Hepatocyte (in vitro differentiated cells): Measurements from ENCODE around the gene TMEM131L. TPM values are rescaled to one million over a fixed set of nuclear protein-coding genes. Genes with fewer than 3 reads are reported as not detected.

Experiments used
- DNase-seq: peaks from one replicate; pipeline ENCODE4 v3.0.0-alpha.2; 2016; ENCODE audit warnings: low spot score
- H2AFZ ChIP-seq: fragments of 200-600 bp; sonication (generic); 2 replicates; pipeline ENCODE4 v1.6.0; 2016; ENCODE audit warnings: antibody characterized with exemption, mild to moderate bottlenecking
- H3K27ac ChIP-seq: fragments of 200-600 bp; sonication (generic); 2 replicates; pipeline ENCODE4 v1.5.1; 2016; ENCODE audit warnings: mild to moderate bottlenecking
- H3K27me3 ChIP-seq: fragments of 200-600 bp; sonication (generic); 2 replicates; pipeline ENCODE4 v1.6.1; 2016
- H3K36me3 ChIP-seq: fragments of 200-600 bp; sonication (generic); replicated peaks from 2 replicates; pipeline ENCODE4 v1.5.1; 2016; ENCODE audit warnings: low read depth; ENCODE audit not compliant: insufficient read depth
- H3K4me1 ChIP-seq: fragments of 200-600 bp; sonication (generic); 2 replicates; pipeline ENCODE4 v1.5.1; 2016; ENCODE audit warnings: mild to moderate bottlenecking, moderate library complexity; ENCODE audit not compliant: insufficient read depth
- H3K4me2 ChIP-seq: fragments of 200-600 bp; sonication (generic); 2 replicates; pipeline ENCODE4 v1.6.0; 2016
- H3K4me3 ChIP-seq: fragments of 200-600 bp; sonication (generic); 2 replicates; pipeline ENCODE4 v1.5.1; 2016; ENCODE audit warnings: mild to moderate bottlenecking
- H3K79me2 ChIP-seq: fragments of 200-600 bp; sonication (generic); 2 replicates; pipeline ENCODE4 v1.6.0; 2017; ENCODE audit warnings: mild to moderate bottlenecking
- H3K9me2 ChIP-seq: fragments of 200-600 bp; sonication (generic); replicated peaks from 2 replicates; pipeline ENCODE4 v1.6.0; 2017; ENCODE audit warnings: mild to moderate bottlenecking; ENCODE audit not compliant: insufficient read depth
- H3K9me3 ChIP-seq: fragments of 200-600 bp; sonication (generic); 2 replicates; pipeline ENCODE4 v1.5.1; 2016; ENCODE audit warnings: low read depth, mild to moderate bottlenecking
- H4K20me1 ChIP-seq: fragments of 200-600 bp; sonication (generic); 2 replicates; pipeline ENCODE4 v1.6.0; 2016; ENCODE audit warnings: mild to moderate bottlenecking; ENCODE audit not compliant: insufficient read depth, poor library complexity, severe bottlenecking
- CTCF ChIP-seq: fragments of 200-600 bp; sonication (generic); IDR thresholded peaks from 2 replicates; pipeline ENCODE4 v1.5.1; 2016; ENCODE audit warnings: antibody characterized with exemption, mild to moderate bottlenecking; ENCODE audit not compliant: poor library complexity
- EZH2 ChIP-seq: fragments of 200-600 bp; sonication (generic); IDR thresholded peaks from 2 replicates; pipeline ENCODE4 v1.6.1; 2016; ENCODE audit warnings: antibody characterized with exemption, mild to moderate bottlenecking, borderline replicate concordance
- EZH2phosphoT487 ChIP-seq: fragments of 200-600 bp; sonication (generic); IDR thresholded peaks from one replicate; pipeline ENCODE4 v1.6.1; 2018; ENCODE audit warnings: antibody characterized with exemption, mild to moderate bottlenecking, low read depth, moderate library complexity; ENCODE audit not compliant: unreplicated experiment, severe bottlenecking
- WGBS: methylation state at CpG from one replicate; pipeline ENCODE4 v1.1.6; 2016; ENCODE audit warnings: low lambda C conversion rate; ENCODE audit errors: missing lambda C conversion rate; 5-methylcytosine and 5-hydroxymethylcytosine counted together
- polyA plus RNA-seq: library from polyadenylated mRNA; unstranded; fragments of >200 nt; fragmentation: Nextera tagmentation; extraction: Ambion mirVana; gene quantifications from 2 replicates; pipeline ENCODE4 v1.2.1, GENCODE V29; 2016
- total RNA-seq: library from RNA; depleted of rRNA; stranded (reverse); fragments of >200 nt; gene quantifications from 2 replicates; pipeline ENCODE4 v1.2.3, GENCODE V29; 2014

The TMEM131L gene
- total and polyA plus RNA-seq, 2 experiments from 2014 or later, result 6.3 to 10.5 TPM

- Histone ChIP-seq H3K36me3 (no peaks in the 10 kb centered on the region), H4K20me1 (no peaks in the 10 kb centered on the region), H3K79me2 (no peaks in the 10 kb centered on the region), H3K4me3 (no peak overlapping the region), H3K4me2 (no peak overlapping the region), H3K4me1 (no peaks in the 10 kb centered on the region), H3K9me3 (no peaks in the 10 kb centered on the region), H3K9me2 (no peaks in the 10 kb centered on the region), H3K27me3 (no peaks in the 10 kb centered on the region), H2AFZ (no peak overlapping the region), H3K27ac (no peak overlapping the region)
- TF ChIP-seq EZH2phosphoT487, result no peak
- no peak for TF ChIP-seq EZH2
- no peak for TF ChIP-seq CTCF
- 91% methylated on average over 8 of the region's 8 CpGs for WGBS
- DNase-seq, result no peak
These were observed 162.7 kb downstream of the TMEM131L start for GRCh38 chr4:153628796-153629315.

- Histone ChIP-seq H2AFZ (no peak overlapping the region), H3K27me3 (no peaks in the 10 kb centered on the region), H3K79me2 (no peaks in the 10 kb centered on the region), H3K27ac (no peak overlapping the region), H3K9me2 (no peaks in the 10 kb centered on the region), H4K20me1 (no peaks in the 10 kb centered on the region), H3K4me2 (no peak overlapping the region), H3K4me3 (no peak overlapping the region), H3K36me3 (no peaks in the 10 kb centered on the region), H3K4me1 (no peaks in the 10 kb centered on the region), H3K9me3 (no peaks in the 10 kb centered on the region)
- DNase-seq, result no peak
- TF ChIP-seq EZH2phosphoT487 (no peak), EZH2 (no peak), CTCF (no peak)
These were observed 163.6 kb downstream of the TMEM131L start for GRCh38 chr4:153629776-153630175.

- H3K27me3 ChIP-seq, result no peaks in the 10 kb centered on the region
- H3K36me3 ChIP-seq, result no peaks in the 10 kb centered on the region
- H4K20me1 ChIP-seq, result no peaks in the 10 kb centered on the region
- H3K4me1 ChIP-seq, result no peaks in the 10 kb centered on the region
- DNase-seq, result peak; percentile 35
- no peaks in the 10 kb centered on the region for H3K79me2 ChIP-seq
- H3K4me3 ChIP-seq, result no peak overlapping the region
- H3K9me3 ChIP-seq, result no peaks in the 10 kb centered on the region
- TF ChIP-seq EZH2 (no peak), CTCF (peak; percentile 59), EZH2phosphoT487 (no peak)
- no peak overlapping the region for H3K27ac ChIP-seq
- no peaks in the 10 kb centered on the region for H3K9me2 ChIP-seq
- H3K4me2 ChIP-seq, result no peak overlapping the region
- no peak overlapping the region for H2AFZ ChIP-seq
- 90% methylated on average over 3 of the region's 3 CpGs for WGBS
These were observed 168.7 kb downstream of the TMEM131L start for GRCh38 chr4:153634738-153635353.
